Mucosa of rectum (tissue), 2 donors: ENCODE results near the gene GSTO2.

Source experiments
- H3K27ac ChIP-seq, 2 donors: one replicate each; pipeline ENCODE4 v1.7.0; 2013; ENCODE audit warnings: inconsistent platforms in 2 of 2, low read depth in 2 of 2, low read length in 2 of 2
- H3K27me3 ChIP-seq, 2 donors: one replicate each; pipeline ENCODE4 v1.7.0; 2013; ENCODE audit warnings: low read length in 2 of 2; ENCODE audit not compliant: control insufficient read depth in 2 of 2, insufficient read depth in 2 of 2
- H3K36me3 ChIP-seq, 2 donors: one replicate each; pipeline ENCODE4 v1.7.0; 2013; ENCODE audit warnings: low read length in 2 of 2; ENCODE audit not compliant: control insufficient read depth in 2 of 2, insufficient read depth in 2 of 2
- H3K4me1 ChIP-seq, 2 donors: one replicate each; pipeline ENCODE4 v1.7.0; 2013; ENCODE audit warnings: low read length in 2 of 2, mild to moderate bottlenecking in 1 of 2; ENCODE audit not compliant: control insufficient read depth in 2 of 2, insufficient read depth in 2 of 2
- H3K4me3 ChIP-seq, 2 donors: one replicate each; pipeline ENCODE4 v1.7.0; 2013; ENCODE audit warnings: low read length in 2 of 2
- H3K9ac ChIP-seq, 2 donors: one replicate each; pipeline ENCODE4 v1.7.0; 2013; ENCODE audit warnings: low read length in 2 of 2, low read depth in 1 of 2, mild to moderate bottlenecking in 1 of 2
- H3K9me3 ChIP-seq, 2 donors: one replicate each; pipeline ENCODE4 v1.7.0; 2013; ENCODE audit warnings: low read length in 2 of 2; ENCODE audit not compliant: control insufficient read depth in 2 of 2
- donor health status: healthy.
- donor health status: Normal muscosa, but diverticular disease.

The GSTO2 gene

GRCh38 chr10:104323760-104324201, 54.8 kb downstream of the GSTO2 start:
- no peak overlapping the region for H3K27ac ChIP-seq
- peaks cover 30 to 38% of the 10 kb centered on the region in 2 donors for H3K4me1 ChIP-seq
- H3K27me3 ChIP-seq = no peaks in the 10 kb centered on the region
- H3K9me3 ChIP-seq = no peaks in the 10 kb centered on the region
- H3K36me3 ChIP-seq = no peaks in the 10 kb centered on the region
- H3K9ac ChIP-seq = no peak overlapping the region
- H3K4me3 ChIP-seq = no peak overlapping the region

GRCh38 chr10:104324221-104324686, 55.3 kb downstream of the GSTO2 start:
- Histone ChIP-seq H3K36me3 (no peaks in the 10 kb centered on the region), H3K9ac (no peak overlapping the region), H3K27me3 (no peaks in the 10 kb centered on the region), H3K4me3 (no peak overlapping the region), H3K9me3 (no peaks in the 10 kb centered on the region), H3K4me1 (peaks cover 34 to 41% of the 10 kb centered on the region in 2 donors), H3K27ac (peak overlapping the region in 1 of 2 donors; percentile 6)

DNA sequence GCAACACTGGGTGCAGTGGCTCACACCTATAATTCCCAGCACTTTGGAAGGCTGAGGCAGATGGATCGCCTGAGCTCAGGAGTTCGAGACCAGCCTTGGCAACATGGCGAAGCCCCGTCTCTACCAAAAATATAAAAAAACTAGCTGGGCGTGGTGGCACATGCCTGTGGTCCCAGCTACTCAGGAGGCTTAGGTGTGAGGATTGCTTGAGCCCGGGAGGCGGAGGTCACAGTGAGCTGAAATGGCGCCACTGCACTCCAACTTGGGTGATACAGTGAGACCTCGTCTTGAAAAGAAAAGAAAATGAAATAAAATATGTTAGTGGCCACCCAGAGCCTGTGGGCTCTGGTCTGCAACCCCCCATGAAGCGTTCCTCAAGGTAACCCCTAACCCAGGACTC, 55.9 kb downstream of the GSTO2 start:
- no peak overlapping the region for H3K9ac ChIP-seq
- peaks cover 41 to 46% of the 10 kb centered on the region in 2 donors for H3K4me1 ChIP-seq
- no peak overlapping the region for H3K4me3 ChIP-seq
- peak overlapping the region in 1 of 2 donors; percentile 29 for H3K27ac ChIP-seq
- no peaks in the 10 kb centered on the region for H3K36me3 ChIP-seq
- no peaks in the 10 kb centered on the region for H3K27me3 ChIP-seq
- H3K9me3 ChIP-seq = no peaks in the 10 kb centered on the region

GRCh38 chr10:104325436-104326435, 56.8 kb downstream of the GSTO2 start:
- peak overlapping the region in 1 of 2 donors; percentile 29 for H3K27ac ChIP-seq
- H3K4me3 ChIP-seq = no peak overlapping the region
- no peaks in the 10 kb centered on the region for H3K9me3 ChIP-seq
- H3K4me1 ChIP-seq = peaks cover 49 to 54% of the 10 kb centered on the region in 2 donors
- no peaks in the 10 kb centered on the region for H3K36me3 ChIP-seq
- no peaks in the 10 kb centered on the region for H3K27me3 ChIP-seq
- peak overlapping the region in 1 of 2 donors; percentile 17 for H3K9ac ChIP-seq

GRCh38 chr10:104326991-104327610, 58.1 kb downstream of the GSTO2 start:
- Histone ChIP-seq H3K4me3 (no peak overlapping the region), H3K27ac (peak overlapping the region in 1 of 2 donors; percentile 23), H3K9me3 (no peaks in the 10 kb centered on the region), H3K9ac (peak overlapping the region in 1 of 2 donors; percentile 1), H3K4me1 (peaks cover 59 to 63% of the 10 kb centered on the region in 2 donors), H3K27me3 (no peaks in the 10 kb centered on the region), H3K36me3 (no peaks in the 10 kb centered on the region)

- peaks cover 55 to 57% of the 10 kb centered on the region in 2 donors for H3K4me1 ChIP-seq
- H3K9me3 ChIP-seq = no peaks in the 10 kb centered on the region
- H3K36me3 ChIP-seq = no peaks in the 10 kb centered on the region
- H3K9ac ChIP-seq = peak overlapping the region in 1 of 2 donors; percentile 24
- no peaks in the 10 kb centered on the region for H3K27me3 ChIP-seq
- H3K4me3 ChIP-seq = peak overlapping the region in 1 of 2 donors; percentile 49
- H3K27ac ChIP-seq = peak overlapping the region; percentile 59 to 62
Observed at GRCh38 chr10:104327745-104328645, 59.0 kb downstream of the GSTO2 start.

GRCh38 chr10:104328646-104328895, 59.6 kb downstream of the GSTO2 start:
- Histone ChIP-seq H3K9me3 (no peaks in the 10 kb centered on the region), H3K36me3 (no peaks in the 10 kb centered on the region), H3K27me3 (no peaks in the 10 kb centered on the region), H3K9ac (peak overlapping the region; percentile 24 to 48), H3K4me1 (peaks cover 55 to 57% of the 10 kb centered on the region in 2 donors), H3K27ac (peak overlapping the region; percentile 59 to 62), H3K4me3 (peak overlapping the region in 1 of 2 donors; percentile 49)

DNA sequence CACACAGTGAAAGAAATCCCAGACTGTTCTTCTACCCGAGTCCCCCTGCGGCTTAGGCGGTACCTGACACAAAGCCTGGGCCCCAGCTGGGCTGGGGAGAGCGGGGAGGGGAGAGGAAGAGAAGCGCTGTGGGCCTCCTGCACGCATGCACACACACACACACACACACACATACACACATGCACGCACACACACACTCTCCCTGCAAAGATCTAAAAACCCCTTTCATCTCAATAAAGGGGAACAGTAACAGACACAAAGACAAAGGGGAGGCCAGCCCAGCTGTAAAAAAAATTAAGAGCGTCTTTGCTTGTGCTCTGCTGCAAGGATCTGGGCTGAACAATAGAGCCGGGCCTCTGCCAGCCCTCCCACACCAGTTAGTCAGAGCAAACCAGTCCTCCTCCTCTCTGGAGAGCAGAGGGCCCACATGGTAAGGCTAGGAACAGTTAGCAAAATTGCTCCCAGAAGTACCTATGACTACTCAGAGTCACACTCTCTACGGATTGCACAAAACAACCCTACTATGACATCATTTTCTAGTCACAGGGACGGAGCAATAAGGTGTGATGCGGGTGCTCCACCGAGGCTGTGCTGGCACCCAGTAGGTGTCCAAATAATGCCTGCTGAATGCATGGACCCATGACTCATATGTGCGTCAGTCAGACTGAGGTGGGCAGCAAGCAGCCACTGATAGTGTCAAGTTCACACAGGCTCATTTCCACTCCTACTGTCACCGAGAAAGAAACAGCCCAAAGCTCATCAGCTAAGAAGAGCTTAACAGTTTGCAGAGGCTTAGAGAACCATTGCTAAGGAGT, 60.1 kb downstream of the GSTO2 start:
- peak overlapping the region in 1 of 2 donors; percentile 49 for H3K4me3 ChIP-seq
- peak overlapping the region; percentile 24 to 48 for H3K9ac ChIP-seq
- H3K27ac ChIP-seq = peak overlapping the region; percentile 59 to 62
- H3K9me3 ChIP-seq = no peaks in the 10 kb centered on the region
- no peaks in the 10 kb centered on the region for H3K27me3 ChIP-seq
- H3K36me3 ChIP-seq = no peaks in the 10 kb centered on the region
- H3K4me1 ChIP-seq = peaks cover 51 to 57% of the 10 kb centered on the region in 2 donors

DNA sequence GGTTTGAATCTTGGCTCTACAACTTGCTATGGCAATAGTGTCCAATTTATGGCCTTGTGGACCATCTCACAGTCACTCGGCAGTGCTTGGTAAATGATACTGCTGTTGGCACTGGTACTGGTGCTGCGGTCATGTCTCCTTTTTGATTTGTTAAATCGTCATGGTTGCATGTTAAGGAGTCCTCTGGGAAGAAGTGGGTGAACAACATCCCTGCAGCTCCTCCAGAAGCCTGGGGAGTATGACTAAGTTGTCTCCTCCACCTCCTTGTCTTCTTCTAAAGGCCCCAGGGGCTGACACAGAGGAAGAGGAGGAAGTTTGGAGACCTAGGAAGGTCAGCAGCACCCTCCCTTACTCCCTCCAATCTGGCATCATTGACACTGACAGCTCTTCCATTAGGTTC, 60.8 kb downstream of the GSTO2 start:
- Histone ChIP-seq H3K9me3 (no peaks in the 10 kb centered on the region), H3K27me3 (no peaks in the 10 kb centered on the region), H3K36me3 (no peaks in the 10 kb centered on the region), H3K4me1 (peaks cover 48 to 58% of the 10 kb centered on the region in 2 donors), H3K9ac (peak overlapping the region; percentile 17 to 28), H3K4me3 (no peak overlapping the region), H3K27ac (peak overlapping the region; percentile 59 to 62)
